HG02943 (cell line): ENCODE data around the gene IL13.

ENCODE experiments used
- ATAC-seq: cut with Tn5 transposase; IDR thresholded peaks from one replicate; pipeline ENCODE4 v1.9.1; 2021; ENCODE audit warnings: mild to moderate bottlenecking, low read depth, moderate library complexity; ENCODE audit not compliant: unreplicated experiment

IL13 gene

DNA sequence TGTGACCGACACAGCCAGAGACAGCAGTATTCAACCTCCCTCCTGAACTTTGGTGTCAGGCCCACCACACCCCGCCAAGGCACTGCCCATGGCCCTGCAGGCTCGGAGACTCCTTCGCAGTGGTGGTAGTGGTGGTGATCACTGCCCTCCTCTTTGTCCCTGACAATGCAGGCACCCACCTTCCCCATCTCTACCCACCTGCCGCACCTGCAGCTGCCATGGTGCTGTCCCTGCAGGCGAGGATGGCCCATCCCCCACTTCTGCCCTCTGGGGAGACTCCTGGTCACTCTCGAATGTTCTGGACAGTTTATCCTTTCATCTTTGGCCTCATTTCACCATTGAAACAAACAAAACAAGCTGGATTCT lies 11.5 kb downstream of the IL13 start:
- no peak for ATAC-seq

DNA sequence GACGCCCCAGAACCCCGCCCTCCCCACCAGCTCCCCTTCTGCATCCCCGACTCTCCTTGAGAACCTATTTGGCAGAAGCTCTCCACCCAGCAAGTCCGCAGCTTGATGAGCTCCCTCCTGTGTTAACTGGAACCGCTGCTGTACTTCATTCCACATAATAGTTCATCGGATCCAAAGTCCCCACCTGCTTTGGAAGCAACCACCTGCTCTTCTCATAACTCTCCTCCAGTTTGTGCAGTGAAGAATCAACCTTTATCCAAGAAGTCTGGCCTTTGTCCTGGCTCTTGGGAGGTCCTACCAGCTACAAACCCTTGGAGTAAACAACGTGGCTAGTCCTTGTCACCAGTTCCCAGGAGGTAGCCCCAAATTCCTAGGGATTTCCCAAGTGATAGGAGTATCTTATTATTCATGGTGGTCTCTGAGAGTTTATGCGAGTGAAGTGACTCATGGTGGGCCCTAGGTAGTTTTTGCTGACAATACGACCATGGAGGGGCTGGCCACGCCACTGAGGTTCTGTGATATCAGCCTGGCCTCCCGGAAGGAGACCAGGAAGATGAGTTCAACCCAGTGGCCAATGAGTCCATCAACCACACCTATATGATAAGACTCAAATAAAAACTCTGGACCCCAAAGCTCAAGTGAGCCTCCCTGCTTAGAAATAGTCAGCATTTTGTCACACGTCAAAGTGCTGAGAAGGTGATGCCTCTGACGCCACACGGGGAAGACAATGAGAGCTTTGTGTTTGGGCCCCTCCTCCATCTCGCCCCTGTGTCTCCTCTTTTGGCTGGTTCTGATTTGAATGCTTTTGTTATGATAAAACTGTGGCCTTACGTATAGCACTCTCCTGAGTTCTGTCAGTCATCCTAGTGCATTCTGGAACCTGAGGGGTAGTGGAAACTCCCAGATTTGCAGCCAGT lies 12.3 kb downstream of the IL13 start:
- ATAC-seq = no peak

DNA sequence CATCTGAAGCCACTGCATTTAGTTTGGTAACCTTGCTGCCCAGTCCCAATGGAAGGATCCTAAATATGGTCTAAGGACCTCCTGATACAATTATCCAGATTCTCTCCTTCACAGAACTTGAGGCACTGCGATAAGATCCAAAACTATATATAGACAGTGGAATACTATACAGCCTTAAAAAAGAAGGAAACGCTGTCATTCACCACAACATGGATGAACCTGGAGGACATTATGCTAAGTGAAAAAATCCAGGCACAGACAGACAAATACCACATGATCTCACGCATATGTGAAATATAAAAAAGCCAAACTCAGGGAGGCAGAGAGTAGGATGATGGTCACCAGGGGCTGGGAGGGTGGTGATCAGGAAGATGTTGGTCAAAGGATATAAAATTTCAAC lies 13.0 kb downstream of the IL13 start:
- no peak for ATAC-seq

- no peak for ATAC-seq
These were observed 15.5 kb downstream of the IL13 start for GRCh38 chr5:132673488-132673887.

- ATAC-seq = no peak
These were observed 16.1 kb downstream of the IL13 start, which contains the start of gene IL4 for GRCh38 chr5:132673939-132674630. Gene IL4 (plus strand): TSS chr5:132673989. CDS start chr5:132674051, 62 bp downstream.

DNA sequence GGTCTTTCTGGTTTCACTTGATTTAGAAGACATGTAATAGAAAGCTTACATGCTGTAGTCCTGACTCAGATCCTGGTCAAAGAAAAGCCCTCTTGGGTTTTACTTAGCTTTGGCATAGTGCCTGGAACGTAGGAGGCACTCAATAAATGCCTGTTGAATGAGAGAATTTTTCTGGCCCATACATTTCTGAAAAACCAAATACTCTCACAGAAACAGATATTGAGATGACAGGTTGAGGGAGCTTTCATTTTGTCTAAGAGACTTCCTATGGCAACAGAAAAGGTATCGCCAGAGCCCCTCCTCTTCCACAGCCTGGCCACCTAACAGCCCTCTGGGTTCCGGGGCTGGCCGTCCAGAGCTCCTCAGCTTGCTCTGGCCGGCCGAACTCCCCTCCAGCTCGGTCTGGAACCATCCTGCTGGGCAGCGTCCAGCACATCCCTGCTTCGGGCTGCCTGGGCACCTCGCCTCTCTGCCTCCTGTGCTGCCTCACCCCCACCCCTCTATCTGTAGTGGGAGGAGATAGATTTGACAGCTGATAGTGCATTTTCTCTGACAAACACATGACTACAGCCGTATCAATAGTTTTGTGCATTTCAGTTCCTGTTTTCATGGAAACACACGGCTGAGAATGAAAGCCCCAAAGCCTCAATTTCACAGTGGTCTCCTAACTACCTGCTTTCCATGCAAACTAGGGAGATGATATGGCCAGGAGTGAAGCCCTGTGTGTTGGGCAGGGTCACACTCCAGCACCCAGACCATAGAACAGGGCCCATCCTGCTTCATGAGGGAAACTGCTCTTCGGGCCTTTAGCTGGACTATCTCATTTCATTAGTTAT lies 16.9 kb downstream of the IL13 start:
- peak; percentile 85 for ATAC-seq

GRCh38 chr5:132675936-132676689 lies 18.1 kb downstream of the IL13 start:
- ATAC-seq = no peak

- no peak for ATAC-seq
These were observed 19.2 kb downstream of the IL13 start for GRCh38 chr5:132677191-132677590.

GRCh38 chr5:132677682-132678400 lies 19.9 kb downstream of the IL13 start:
- ATAC-seq = no peak

- ATAC-seq = no peak
These were observed 20.8 kb downstream of the IL13 start for GRCh38 chr5:132678735-132679134.

DNA sequence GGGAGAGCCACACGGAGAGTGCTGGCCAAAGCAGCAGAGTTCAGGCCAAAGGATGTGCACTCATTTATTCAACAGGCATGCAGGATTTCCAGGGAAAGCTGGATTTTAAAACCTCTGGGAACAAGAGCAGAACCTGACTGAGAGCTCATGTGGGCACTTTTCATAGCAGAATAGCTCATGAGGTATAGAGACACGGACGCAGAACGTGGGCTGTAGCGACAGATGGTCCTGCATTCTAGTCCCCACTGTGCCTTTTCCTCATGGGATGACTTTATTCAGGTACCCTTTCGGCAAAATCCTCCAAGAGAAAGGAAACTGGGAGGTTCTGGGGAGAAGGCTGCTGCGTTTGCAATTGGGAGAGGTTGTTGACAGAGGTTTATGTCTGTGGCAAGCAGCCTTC lies 21.2 kb downstream of the IL13 start:
- no peak for ATAC-seq

DNA sequence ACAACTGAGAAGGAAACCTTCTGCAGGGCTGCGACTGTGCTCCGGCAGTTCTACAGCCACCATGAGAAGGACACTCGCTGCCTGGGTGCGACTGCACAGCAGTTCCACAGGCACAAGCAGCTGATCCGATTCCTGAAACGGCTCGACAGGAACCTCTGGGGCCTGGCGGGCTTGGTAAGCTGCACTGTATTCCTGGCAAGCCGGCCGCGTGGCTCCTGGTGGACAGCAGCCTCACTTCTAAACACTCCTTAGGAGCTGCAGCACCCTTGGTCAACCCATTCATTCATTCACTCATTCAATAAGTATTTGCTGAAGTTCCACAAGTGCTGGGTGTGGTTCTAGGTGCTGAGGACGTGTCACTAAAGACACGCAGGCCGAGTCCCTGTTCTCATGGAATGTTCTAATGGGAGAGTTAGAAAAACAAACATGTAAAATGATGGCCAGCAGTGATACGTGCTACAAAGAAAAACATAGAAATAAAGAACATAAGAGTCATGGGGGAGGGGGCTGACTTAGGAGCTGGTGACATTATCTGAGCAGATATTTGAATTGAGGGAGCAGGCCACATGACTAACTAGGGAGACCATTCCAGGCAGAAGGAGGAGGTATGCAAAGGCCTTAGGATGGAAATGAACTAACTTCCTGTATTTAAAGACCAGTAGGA lies 21.9 kb downstream of the IL13 start:
- ATAC-seq = no peak

DNA sequence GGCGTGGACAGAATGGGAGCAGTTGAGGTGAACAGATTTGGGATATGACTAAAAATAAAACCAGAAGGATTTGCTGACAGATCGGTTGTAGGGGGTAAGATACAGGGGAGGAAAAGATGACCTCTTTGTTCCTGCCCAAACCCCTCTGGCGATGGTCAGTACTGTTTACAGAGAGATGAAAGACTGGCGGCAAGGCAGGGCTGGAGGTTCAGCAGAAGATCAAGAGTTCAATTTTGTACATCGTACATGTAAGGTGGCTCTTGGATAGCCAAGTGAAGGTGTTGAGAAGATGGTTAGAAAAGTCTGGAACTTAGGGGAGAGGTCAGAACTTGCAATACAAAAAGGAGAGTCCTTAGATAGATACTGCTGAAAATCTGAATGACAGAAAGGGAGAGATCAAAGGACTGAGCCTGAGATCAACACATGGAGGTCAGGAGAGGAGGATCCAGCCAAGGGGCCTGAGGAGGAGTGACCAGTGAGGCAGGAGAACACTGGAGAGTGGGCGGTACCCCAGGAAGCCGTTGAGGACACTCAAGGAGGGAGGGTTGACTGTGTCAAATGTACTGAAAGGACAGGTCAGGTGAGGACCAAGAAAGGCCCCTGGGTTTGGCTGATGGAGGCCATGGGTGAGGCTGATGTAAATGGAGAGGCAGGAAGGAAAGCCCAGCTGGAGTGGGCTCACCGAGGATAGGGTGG lies 23.0 kb downstream of the IL13 start:
- no peak for ATAC-seq

- no peak for ATAC-seq
These were observed 23.5 kb downstream of the IL13 start for GRCh38 chr5:132681476-132681831.

GRCh38 chr5:132681983-132682382 lies 24.0 kb downstream of the IL13 start:
- no peak for ATAC-seq

GRCh38 chr5:132684491-132684890 lies 26.5 kb downstream of the IL13 start:
- no peak for ATAC-seq

- no peak for ATAC-seq
These were observed 27.1 kb downstream of the IL13 start for GRCh38 chr5:132684922-132685720.

DNA sequence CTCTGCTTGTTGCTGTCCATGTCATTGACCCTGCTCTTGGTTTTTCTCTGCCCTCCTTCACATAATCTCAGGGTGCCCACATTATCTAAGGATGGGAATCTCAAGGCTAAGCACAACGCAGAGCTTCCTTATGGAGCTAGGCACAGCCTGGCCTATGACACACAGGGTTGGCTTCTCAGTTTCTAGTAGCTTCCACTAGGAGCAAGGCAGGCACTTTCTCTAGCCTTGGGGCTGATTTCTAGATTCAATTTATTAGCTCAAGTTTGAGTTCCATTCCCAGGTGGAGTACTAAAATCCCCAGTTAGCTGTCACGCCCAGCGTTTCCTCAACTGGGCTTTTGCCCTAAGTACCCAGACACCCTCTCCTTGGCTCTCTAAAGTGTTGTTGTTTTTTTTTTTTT lies 28.2 kb downstream of the IL13 start:
- ATAC-seq = no peak
